ENCODE data around the gene ZDHHC22.
"Not testable (repeated sequence)": the region's sequence is repeated elsewhere in the genome, so short reads cannot be mapped to it uniquely, and the experiment has no call there.

The ZDHHC22 gene

GRCh38 chr14:77141214-77142004 lies at the start of gene ZDHHC22:
TSS of gene ZDHHC22 (minus strand) at chr14:77141791. CDS start at chr14:77139738, 2,053 bp downstream.
- no peak for DNase-seq (ENCODE audit: low read depth in 2 of 2)

- no peak for DNase-seq (ENCODE audit: low read depth in 2 of 2)
Observed at GRCh38 chr14:77190977-77191376, 49.4 kb upstream of the ZDHHC22 start.

- no peak for DNase-seq (ENCODE audit: low read depth in 2 of 2)
Observed at GRCh38 chr14:77189479-77189878, 47.9 kb upstream of the ZDHHC22 start.

GRCh38 chr14:77187649-77188012 lies 46.0 kb upstream of the ZDHHC22 start:
- DNase-seq (ENCODE audit: low read depth in 2 of 2): no peak

- DNase-seq (ENCODE audit: low read depth in 2 of 2): no peak
Observed at GRCh38 chr14:77186911-77187648, 45.5 kb upstream of the ZDHHC22 start.

- DNase-seq (ENCODE audit: low read depth in 2 of 2): no peak
Observed at GRCh38 chr14:77185093-77185465, 43.5 kb upstream of the ZDHHC22 start.

GRCh38 chr14:77184396-77185092 lies 43.0 kb upstream of the ZDHHC22 start:
- DNase-seq (ENCODE audit: low read depth in 2 of 2): no peak

GRCh38 chr14:77183896-77184295 lies 42.3 kb upstream of the ZDHHC22 start:
- DNase-seq (ENCODE audit: low read depth in 2 of 2): no peak

- peak; percentile 34 for DNase-seq (ENCODE audit: low read depth in 2 of 2)
Observed at GRCh38 chr14:77181603-77182437, 40.2 kb upstream of the ZDHHC22 start, which contains the start of gene TMEM63C. TSS of gene TMEM63C (plus strand) at chr14:77181798. CDS start at chr14:77218814, 37,016 bp downstream.

GRCh38 chr14:77180726-77181602 lies 39.4 kb upstream of the ZDHHC22 start:
- DNase-seq (ENCODE audit: low read depth in 2 of 2): no peak

GRCh38 chr14:77178656-77179055 lies 37.1 kb upstream of the ZDHHC22 start:
- DNase-seq (ENCODE audit: low read depth in 2 of 2): no peak

GRCh38 chr14:77177702-77178101 lies 36.1 kb upstream of the ZDHHC22 start:
- DNase-seq (ENCODE audit: low read depth in 2 of 2): no peak

GRCh38 chr14:77175843-77176242 lies 34.3 kb upstream of the ZDHHC22 start:
- DNase-seq (ENCODE audit: low read depth in 2 of 2): no peak

GRCh38 chr14:77173911-77174617 lies 32.5 kb upstream of the ZDHHC22 start:
- DNase-seq (ENCODE audit: low read depth in 2 of 2): not testable (repeated sequence)

GRCh38 chr14:77172916-77173315 lies 31.3 kb upstream of the ZDHHC22 start:
- no peak for DNase-seq (ENCODE audit: low read depth in 2 of 2)

- no peak for DNase-seq (ENCODE audit: low read depth in 2 of 2)
Observed at GRCh38 chr14:77170045-77170444, 28.5 kb upstream of the ZDHHC22 start.

- no peak for DNase-seq (ENCODE audit: low read depth in 2 of 2)
Observed at GRCh38 chr14:77161011-77161410, 19.4 kb upstream of the ZDHHC22 start.

- no peak for DNase-seq (ENCODE audit: low read depth in 2 of 2)
Observed at GRCh38 chr14:77158882-77159255, 17.3 kb upstream of the ZDHHC22 start.

GRCh38 chr14:77158175-77158881 lies 16.7 kb upstream of the ZDHHC22 start:
- no peak for DNase-seq (ENCODE audit: low read depth in 2 of 2)
